Vagina (tissue), 2 donors: ENCODE results near the gene FAM219A.

Source experiments
- CTCF ChIP-seq, 3 experiments: fragments of 450-650 bp in 2 of 3; fragments of 200-600 bp in 1 of 3; sonication (generic) in 1 of 3; IDR thresholded peaks; one replicate each; pipeline ENCODE4 v1.5.1; 2017 to 2019; ENCODE audit warnings: antibody characterized with exemption in 3 of 3, mild to moderate bottlenecking in 2 of 3, moderate library complexity in 2 of 3
- POLR2A ChIP-seq, 2 donors: fragments of 450-650 bp; IDR thresholded peaks; one replicate each; pipeline ENCODE4 v1.6.1; 2017; ENCODE audit warnings: antibody characterized with exemption in 2 of 2, mild to moderate bottlenecking in 2 of 2, moderate library complexity in 2 of 2
- POLR2AphosphoS5 ChIP-seq, 2 donors: sonication (generic); formaldehyde crosslinking; IDR thresholded peaks; one replicate each; pipeline ENCODE4 v1.9.0; 2017; ENCODE audit warnings: antibody characterized with exemption in 2 of 2, mild to moderate bottlenecking in 2 of 2, low read depth in 1 of 2; ENCODE audit not compliant: insufficient read depth in 1 of 2

GRCh38 chr9:34381323-34381722 is 77.0 kb downstream of the FAM219A start:
- TF ChIP-seq POLR2A (IDR thresholded peaks at IDR 0.05), result no peak
- no peak for TF ChIP-seq CTCF (IDR thresholded peaks at IDR 0.05)
- TF ChIP-seq POLR2AphosphoS5 (IDR thresholded peaks at IDR 0.05; ENCODE audit: insufficient read depth in 1 of 2, low read depth in 1 of 2), result no peak
